ENCODE results near the gene ZNF784.
"Not testable (repeated sequence)": the region's sequence is repeated elsewhere in the genome, so short reads cannot be mapped to it uniquely, and the experiment has no call there.

ZNF784 gene

GRCh38 chr19:55586976-55587668, 37.2 kb downstream of the ZNF784 start:
- DNase-seq (ENCODE audit: low read depth in 2 of 3, low spot score in 1 of 3): peak; percentile 89 to 98 (median 90)

DNA sequence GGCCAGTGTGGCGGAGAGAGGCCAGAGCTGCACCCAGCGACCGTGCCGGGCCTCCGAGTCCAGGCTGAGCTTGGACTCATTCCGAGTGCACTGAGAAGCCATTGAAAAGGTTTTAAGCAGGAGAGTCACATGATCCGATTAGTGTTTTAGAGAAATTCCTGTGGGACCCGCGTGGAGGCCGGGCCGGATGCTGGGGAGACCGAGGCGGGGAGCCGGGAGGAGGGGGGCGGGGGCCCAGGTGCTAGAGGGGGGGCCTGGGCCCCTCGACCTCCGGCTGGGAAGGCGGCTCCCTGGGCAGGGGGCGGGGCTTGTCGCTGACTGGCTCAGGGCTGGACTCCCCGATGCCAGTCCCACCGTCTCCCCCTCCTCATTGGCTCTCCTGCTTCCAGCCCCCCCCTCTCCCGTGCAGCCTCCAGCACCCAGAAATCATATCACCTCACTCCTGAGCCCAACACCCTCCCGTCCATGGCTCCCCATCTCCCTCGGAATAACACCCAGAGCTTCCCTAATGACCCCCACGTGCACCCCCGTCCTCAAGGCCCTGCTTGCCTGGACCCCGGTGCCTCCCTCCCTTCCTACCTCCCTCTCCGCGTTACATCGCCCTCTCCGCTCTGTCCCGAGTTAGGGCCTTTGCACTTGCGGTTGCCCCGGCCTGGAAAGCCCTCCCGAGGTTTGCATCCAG, 38.6 kb downstream of the ZNF784 start:
- DNase-seq (ENCODE audit: low read depth in 2 of 3, low spot score in 1 of 3): peak in 1 of 3 donors; percentile 28

DNA sequence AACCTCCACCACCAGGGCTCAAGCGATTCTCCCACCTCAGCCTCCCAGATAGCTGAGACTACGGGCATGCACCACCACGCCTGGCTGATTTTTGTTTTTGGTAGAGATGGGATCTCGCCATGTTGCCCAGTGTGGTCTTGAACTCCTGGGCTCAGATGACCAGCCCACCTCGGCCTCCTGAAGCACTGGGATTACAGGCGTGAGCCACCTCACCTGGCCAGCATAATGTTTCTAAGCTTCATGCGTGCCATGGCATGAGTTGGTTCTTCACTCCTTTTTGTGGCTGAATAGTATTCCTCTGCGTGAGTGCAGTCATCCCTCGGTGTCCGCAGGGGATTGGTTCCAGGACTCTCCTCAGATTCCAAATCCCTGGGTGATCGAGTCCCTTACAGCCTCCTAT, 39.5 kb downstream of the ZNF784 start:
- no peak for DNase-seq (ENCODE audit: low read depth in 2 of 3, low spot score in 1 of 3)

DNA sequence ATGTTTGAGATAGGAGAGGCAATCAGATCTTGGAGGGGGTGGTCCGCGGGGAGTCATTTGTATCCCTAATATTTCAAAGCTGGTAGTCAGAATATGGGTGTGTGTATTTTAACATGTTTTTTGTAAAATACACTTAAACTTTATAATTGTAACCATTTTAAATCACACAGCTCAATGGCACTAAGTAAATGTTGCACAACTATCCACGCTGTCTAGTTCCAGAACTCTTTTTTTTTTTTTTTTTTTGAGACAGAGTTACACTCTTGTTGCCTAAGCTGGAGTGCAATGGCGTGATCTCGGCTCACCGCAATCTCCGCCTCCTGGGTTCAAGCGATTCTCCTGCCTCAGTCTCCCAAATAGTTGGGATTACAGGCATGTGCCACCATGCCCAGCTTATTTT, 40.5 kb downstream of the ZNF784 start:
- not testable (repeated sequence) for DNase-seq (ENCODE audit: low read depth in 2 of 3, low spot score in 1 of 3)

DNA sequence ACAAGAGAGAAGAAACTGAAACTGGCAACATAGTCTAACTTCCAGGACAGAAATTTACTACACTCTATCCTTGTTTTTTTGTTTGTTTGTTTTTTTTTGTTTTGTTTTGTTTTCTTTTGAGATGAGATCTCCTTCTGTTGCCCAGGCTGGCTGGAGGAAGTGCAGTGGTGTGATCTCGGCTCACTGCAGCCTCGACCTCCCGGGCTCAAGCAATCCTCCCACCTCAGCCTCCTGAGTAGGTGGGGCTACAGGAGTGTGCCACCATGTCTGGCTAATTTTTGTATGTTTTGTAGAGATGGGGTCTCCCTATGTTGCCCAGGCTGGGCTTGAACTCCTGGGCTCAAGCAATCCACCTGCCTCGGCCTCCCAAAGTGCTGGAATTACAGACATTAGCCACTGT, 42.1 kb downstream of the ZNF784 start:
- DNase-seq (ENCODE audit: low read depth in 2 of 3, low spot score in 1 of 3): not testable (repeated sequence)

DNA sequence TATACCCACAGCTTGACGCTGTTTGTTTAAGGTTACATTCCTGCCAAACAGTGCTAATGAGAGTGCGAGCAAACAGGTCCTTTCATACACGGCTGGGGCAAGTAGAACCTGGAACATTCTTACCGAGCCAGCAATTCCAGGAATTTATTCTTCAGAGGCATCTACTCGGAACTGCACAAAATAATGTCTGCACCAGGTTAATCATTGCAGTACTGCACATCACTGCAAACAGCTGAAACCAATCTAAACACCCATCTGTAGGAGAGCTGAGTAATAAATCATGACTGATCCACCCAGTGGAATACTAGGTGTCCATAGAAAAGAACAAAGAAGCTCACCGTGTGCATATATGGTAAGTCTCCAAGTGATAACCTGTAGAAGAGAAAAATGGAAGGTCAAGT, 42.5 kb downstream of the ZNF784 start:
- no peak for DNase-seq (ENCODE audit: low read depth in 2 of 3, low spot score in 1 of 3)

DNA sequence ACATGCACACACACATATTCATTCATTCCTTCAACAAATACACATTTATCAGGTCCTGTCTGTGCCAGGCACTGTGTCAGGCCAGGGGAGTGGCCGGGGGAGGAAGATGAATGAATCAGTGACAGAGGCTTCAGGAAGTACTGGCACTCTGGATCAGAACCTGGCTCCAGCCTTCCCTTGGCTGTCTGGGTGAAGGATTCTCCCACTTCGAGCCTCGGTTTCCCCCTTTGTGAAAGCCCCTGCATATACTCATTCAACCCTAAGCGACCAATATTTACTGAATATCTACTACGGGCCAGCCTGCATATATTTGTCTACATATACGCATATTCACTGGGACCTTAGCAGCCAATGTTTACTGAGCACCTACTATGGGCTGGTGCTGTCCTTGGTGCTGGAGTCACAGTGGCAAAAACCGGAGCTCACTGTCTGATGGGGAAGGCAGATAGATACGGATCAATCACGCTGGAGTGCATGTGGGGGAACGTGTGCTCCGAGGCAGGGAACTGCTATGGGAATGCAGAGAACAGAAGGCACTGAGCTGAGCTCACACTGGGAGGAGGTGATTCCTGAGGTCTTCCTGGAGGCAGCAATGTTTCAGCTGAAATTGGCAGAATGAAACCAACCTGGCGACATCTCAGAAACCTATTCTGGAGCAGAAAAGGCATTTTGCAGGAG, 43.1 kb downstream of the ZNF784 start:
- no peak for DNase-seq (ENCODE audit: low read depth in 2 of 3, low spot score in 1 of 3)

GRCh38 chr19:55580628-55581144, 43.7 kb downstream of the ZNF784 start, which contains the start of gene ZNF579:
Gene ZNF579, minus strand, starts transcription at chr19:55580848. Its CDS starts 1,209 bp downstream, at chr19:55579639.
- peak; percentile 74 to 87 (median 81) for DNase-seq (ENCODE audit: low read depth in 2 of 3, low spot score in 1 of 3)

DNA sequence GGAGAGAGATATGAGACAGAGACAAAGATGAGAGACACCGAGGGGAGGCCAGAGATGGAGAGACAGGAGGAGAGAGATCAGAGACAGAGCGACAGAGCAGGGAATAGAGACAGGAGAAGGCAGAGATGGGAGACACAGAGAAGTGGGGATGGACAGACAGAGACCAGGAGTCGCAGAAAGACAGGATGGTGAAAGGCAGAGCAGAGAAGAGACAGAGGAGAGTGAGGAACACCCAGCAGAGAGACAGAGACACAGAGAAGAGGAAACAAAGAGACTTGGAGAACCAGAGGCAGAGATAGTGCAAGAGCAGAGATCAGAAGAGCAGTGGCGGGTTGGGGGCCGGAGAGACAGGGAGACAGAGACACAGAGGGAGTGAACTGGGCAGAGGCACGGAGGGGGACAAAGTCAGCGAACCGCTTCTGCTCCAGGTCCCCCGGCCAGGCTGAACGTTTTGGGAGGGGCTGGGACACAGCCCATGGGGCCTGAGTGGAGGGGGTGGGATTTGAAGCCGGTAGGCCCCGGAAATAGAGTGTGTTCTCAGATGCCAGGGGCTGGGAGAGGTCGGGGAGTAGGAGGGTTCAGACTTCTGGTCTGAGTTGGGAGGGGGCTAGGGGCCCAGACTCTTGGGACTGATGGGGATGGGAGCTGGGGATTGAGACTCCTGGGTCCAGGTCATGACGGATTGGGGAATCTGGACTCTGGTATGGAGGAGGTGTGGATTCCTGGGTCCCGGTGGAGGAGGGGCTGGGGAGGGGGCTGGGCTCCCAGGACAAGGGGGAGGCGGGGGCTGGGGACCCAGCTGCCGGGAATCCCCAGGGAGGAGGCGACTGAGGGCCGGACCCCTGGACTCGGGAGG, 44.4 kb downstream of the ZNF784 start:
- DNase-seq (ENCODE audit: low read depth in 2 of 3, low spot score in 1 of 3): no peak

- DNase-seq (ENCODE audit: low read depth in 2 of 3, low spot score in 1 of 3): no peak
Observed at GRCh38 chr19:55578761-55579747, 45.3 kb downstream of the ZNF784 start.

DNA sequence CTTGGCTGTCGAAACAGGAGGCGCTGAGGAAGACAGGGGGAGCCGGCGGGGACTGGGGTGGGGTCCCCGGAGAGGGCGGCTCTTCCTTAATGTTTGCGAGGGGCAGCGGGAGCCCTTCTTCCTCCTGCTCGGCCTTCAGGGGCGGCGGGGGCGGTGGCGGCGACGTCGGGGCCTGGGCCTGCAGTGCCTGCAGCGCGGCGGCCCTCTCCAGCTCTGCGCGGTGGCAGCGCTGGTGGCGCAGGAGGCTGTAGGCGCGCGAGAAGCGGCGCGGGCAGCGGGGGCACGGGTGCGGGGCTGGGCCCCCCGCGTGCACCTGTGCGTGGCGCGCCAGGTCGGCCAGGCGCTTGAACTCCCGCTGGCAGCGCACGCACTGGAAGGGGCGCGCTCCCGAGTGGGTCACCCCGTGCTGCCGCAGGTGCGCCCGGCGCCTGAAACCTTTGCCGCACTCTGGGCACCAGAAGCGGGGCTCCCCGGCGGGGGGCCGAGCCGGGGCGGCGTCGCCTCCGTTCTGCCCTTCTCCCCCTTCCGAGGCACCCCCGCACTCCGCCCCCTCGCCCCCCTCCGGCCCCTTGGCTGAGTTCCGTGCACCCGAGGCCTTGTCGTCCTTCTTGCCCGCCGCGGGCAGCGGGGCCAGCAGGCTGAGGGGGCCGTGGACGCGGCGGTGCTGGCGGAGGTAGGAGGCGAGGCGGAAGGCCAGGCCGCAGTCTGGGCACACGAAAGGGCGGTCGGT, 46.2 kb downstream of the ZNF784 start:
- DNase-seq (ENCODE audit: low read depth in 2 of 3, low spot score in 1 of 3): no peak

DNA sequence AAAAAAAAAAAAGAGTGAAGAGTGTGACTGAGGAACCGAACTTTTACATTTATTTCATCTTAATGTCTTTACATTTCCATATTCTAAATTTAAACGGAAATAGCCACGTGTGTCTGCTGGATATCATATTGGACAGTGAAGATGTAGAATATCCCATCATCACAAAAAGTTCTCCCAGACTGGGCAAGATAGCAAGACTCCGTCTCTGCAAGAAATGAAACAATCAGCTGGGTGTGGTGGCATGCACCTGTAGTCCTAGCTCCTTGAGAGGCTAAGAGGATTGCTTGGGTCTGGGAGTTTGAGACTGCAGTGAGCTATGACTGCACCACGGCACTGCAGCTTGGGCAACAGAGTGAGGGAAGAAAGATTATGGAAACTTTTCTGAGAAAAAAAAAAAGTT, 47.6 kb downstream of the ZNF784 start:
- no peak for DNase-seq (ENCODE audit: low read depth in 2 of 3, low spot score in 1 of 3)

DNA sequence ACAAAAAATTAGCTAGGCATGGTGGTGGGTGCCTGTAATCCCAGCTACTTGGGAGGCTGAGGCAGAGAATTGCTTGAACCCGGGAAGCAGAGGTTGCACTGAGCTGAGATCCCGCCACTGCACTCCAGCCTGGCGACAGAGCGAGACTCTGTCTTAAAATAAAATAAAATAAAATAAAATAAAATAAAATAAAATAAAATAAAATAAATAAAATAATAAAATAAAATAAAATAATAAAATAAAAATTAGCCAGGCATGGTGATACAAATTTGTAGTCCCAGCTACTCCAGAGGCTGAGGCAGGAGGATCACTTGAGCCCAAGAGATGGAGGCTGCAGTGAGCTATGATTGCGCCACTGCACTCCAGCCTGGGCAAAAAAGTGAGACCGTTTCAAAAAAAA, 50.4 kb downstream of the ZNF784 start:
- DNase-seq (ENCODE audit: low read depth in 2 of 3, low spot score in 1 of 3): not testable (repeated sequence)
